Measurements from ENCODE around the gene COX6A2. TPM values are rescaled to one million over a fixed set of nuclear protein-coding genes. Genes with fewer than 3 reads are reported as not detected.

Gene COX6A2
- polyA plus RNA-seq, 2 of the 4 experiments (the other 2 are of a cell fraction), result not detected

DNA sequence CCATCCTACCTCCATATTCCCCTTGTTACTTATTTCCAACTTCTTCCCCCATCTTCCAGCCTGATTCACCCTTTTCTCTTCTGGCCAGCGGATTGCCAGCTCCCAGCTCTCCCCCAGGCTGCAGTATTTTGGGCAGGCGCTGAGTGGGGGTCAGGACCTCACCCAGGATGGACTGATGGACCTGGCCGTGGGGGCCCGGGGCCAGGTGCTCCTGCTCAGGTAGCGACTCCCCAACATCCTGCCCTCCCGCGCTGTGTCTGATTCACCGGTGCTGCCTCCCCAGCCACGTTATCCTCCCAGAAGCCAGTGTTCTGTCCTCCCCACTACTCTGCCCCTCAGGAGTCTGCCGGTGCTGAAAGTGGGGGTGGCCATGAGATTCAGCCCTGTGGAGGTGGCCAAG lies 15.4 kb downstream of the COX6A2 start:
- H3K4me2 ChIP-seq, result no peak overlapping the region
- no peak for DNase-seq (ENCODE audit: low read depth in 1 of 2, low spot score in 1 of 2)
- no peak overlapping the region for H3K27ac ChIP-seq
- POLR2A ChIA-PET, result no interaction called here
- CTCF ChIA-PET, result interaction anchor here (1.6 kb wide), 1 partner anchor 13 kb away, joined by 4 read pairs; no protein-coding TSS in a partner anchor
- peaks cover 8% of the 10 kb centered on the region; the same call in 2 of the 3 replicates for H3K4me1 ChIP-seq
- H3K9me3 ChIP-seq, result no peaks in the 10 kb centered on the region
- H3K4me3 ChIP-seq, result no peak overlapping the region
- TF ChIP-seq, protein P1, sequence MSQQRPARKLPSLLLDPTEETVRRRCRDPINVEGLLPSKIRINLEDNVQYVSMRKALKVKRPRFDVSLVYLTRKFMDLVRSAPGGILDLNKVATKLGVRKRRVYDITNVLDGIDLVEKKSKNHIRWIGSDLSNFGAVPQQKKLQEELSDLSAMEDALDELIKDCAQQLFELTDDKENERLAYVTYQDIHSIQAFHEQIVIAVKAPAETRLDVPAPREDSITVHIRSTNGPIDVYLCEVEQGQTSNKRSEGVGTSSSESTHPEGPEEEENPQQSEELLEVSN (IDR thresholded peaks at IDR 0.05; ENCODE audit: borderline replicate concordance, low read depth), result no peak
- TF ChIP-seq BHLHE40 (IDR thresholded peaks at IDR 0.05; ENCODE audit: low read depth, low read length), result no peak
- TF ChIP-seq KDM5A (IDR thresholded peaks at IDR 0.05), result no peak
- no peak for TF ChIP-seq CBX8 (IDR thresholded peaks at IDR 0.05)
- TF ChIP-seq HDAC2 (IDR thresholded peaks at IDR 0.05), result no peak
- no peak for TF ChIP-seq RARB (CRISPR knock-in tag; IDR thresholded peaks at IDR 0.05)
- no peak for TF ChIP-seq POLR2A (IDR thresholded peaks at IDR 0.05; ENCODE audit: low read length)
- TF ChIP-seq HOXB5 (CRISPR knock-in tag; IDR thresholded peaks at IDR 0.05), result no peak
- TF ChIP-seq, protein P2, sequence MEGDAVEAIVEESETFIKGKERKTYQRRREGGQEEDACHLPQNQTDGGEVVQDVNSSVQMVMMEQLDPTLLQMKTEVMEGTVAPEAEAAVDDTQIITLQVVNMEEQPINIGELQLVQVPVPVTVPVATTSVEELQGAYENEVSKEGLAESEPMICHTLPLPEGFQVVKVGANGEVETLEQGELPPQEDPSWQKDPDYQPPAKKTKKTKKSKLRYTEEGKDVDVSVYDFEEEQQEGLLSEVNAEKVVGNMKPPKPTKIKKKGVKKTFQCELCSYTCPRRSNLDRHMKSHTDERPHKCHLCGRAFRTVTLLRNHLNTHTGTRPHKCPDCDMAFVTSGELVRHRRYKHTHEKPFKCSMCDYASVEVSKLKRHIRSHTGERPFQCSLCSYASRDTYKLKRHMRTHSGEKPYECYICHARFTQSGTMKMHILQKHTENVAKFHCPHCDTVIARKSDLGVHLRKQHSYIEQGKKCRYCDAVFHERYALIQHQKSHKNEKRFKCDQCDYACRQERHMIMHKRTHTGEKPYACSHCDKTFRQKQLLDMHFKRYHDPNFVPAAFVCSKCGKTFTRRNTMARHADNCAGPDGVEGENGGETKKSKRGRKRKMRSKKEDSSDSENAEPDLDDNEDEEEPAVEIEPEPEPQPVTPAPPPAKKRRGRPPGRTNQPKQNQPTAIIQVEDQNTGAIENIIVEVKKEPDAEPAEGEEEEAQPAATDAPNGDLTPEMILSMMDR (IDR thresholded peaks at IDR 0.05), result no peak
- no peak for TF ChIP-seq EHF (CRISPR knock-in tag; IDR thresholded peaks at IDR 0.05)
- no peak for TF ChIP-seq NPAS2 (CRISPR knock-in tag; IDR thresholded peaks at IDR 0.05; ENCODE audit: borderline replicate concordance)
- TF ChIP-seq HOXB13 (CRISPR knock-in tag; IDR thresholded peaks at IDR 0.05; ENCODE audit: low read depth), result no peak
- TF ChIP-seq JUN (IDR thresholded peaks at IDR 0.05), result no peak
- TF ChIP-seq, protein P3, sequence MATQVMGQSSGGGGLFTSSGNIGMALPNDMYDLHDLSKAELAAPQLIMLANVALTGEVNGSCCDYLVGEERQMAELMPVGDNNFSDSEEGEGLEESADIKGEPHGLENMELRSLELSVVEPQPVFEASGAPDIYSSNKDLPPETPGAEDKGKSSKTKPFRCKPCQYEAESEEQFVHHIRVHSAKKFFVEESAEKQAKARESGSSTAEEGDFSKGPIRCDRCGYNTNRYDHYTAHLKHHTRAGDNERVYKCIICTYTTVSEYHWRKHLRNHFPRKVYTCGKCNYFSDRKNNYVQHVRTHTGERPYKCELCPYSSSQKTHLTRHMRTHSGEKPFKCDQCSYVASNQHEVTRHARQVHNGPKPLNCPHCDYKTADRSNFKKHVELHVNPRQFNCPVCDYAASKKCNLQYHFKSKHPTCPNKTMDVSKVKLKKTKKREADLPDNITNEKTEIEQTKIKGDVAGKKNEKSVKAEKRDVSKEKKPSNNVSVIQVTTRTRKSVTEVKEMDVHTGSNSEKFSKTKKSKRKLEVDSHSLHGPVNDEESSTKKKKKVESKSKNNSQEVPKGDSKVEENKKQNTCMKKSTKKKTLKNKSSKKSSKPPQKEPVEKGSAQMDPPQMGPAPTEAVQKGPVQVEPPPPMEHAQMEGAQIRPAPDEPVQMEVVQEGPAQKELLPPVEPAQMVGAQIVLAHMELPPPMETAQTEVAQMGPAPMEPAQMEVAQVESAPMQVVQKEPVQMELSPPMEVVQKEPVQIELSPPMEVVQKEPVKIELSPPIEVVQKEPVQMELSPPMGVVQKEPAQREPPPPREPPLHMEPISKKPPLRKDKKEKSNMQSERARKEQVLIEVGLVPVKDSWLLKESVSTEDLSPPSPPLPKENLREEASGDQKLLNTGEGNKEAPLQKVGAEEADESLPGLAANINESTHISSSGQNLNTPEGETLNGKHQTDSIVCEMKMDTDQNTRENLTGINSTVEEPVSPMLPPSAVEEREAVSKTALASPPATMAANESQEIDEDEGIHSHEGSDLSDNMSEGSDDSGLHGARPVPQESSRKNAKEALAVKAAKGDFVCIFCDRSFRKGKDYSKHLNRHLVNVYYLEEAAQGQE (IDR thresholded peaks at IDR 0.05), result no peak
- TF ChIP-seq, protein P4, sequence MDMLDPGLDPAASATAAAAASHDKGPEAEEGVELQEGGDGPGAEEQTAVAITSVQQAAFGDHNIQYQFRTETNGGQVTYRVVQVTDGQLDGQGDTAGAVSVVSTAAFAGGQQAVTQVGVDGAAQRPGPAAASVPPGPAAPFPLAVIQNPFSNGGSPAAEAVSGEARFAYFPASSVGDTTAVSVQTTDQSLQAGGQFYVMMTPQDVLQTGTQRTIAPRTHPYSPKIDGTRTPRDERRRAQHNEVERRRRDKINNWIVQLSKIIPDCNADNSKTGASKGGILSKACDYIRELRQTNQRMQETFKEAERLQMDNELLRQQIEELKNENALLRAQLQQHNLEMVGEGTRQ (IDR thresholded peaks at IDR 0.05), result no peak
- no peak for TF ChIP-seq CHD4 (IDR thresholded peaks at IDR 0.05; ENCODE audit: borderline replicate concordance)
- TF ChIP-seq RFX5 (IDR thresholded peaks at IDR 0.05), result no peak
- TF ChIP-seq POLR2AphosphoS2 (conservative IDR thresholded peaks at IDR 0.05; ENCODE audit: low read length), result no peak
- TF ChIP-seq EHMT2 (IDR thresholded peaks at IDR 0.05; ENCODE audit: low read depth), result no peak
- WGBS (ENCODE audit: missing lambda C conversion rate), result 47% methylated on average over 10 of the region's 10 CpGs
- FAIRE-seq, result no peak
- ATAC-seq, result no peak

DNA sequence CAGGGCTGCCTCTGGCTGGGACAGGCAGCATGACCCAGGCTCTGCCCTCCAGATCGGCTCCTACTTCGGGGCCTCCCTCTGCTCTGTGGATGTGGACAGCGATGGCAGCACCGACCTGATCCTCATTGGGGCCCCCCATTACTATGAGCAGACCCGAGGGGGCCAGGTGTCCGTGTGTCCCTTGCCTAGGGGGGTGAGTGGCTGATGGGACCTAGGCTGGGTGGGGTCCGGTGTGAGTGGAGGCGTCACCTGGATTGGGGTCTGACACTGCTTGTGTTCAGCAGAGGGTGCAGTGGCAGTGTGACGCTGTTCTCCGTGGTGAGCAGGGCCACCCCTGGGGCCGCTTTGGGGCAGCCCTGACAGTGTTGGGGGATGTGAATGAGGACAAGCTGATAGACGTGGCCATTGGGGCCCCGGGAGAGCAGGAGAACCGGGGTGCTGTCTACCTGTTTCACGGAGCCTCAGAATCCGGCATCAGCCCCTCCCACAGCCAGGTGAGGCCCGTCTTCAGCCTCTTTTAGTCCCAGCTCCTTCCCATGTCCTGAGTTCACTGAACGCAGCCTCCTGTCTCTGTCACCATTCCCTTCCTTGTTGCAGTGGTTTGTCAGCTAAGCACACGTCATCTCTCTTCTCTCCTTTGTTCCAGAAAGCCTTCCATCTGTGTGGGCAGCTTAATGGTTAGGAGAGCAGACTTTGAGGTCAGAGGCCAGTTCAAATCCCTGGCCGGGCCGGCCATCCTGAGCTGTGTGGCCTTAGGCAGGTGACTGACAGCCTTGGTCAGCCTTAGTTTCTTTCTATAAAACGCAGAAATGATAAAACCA lies 16.9 kb downstream of the COX6A2 start:
- H3K27ac ChIP-seq, result no peak overlapping the region
- FAIRE-seq, result no peak
- CTCF ChIA-PET, result interaction anchor here (1.1 to 1.2 kb wide), 2 partner anchors 10 to 269 kb away, joined by 3 to 6 read pairs; no protein-coding TSS in a partner anchor

More for the DNA sequence above, 16.9 kb downstream of the COX6A2 start:
- 61% methylated on average over 21 of the region's 22 CpGs for WGBS (ENCODE audit: missing lambda C conversion rate)
- ATAC-seq (no peak), DNase-seq (ENCODE audit: low read depth in 1 of 2, low spot score in 1 of 2) (no peak)
- H3K4me2 ChIP-seq, result no peak overlapping the region
- POLR2A ChIA-PET, result no interaction called here
- H3K4me1 ChIP-seq, result peaks cover 8% of the 10 kb centered on the region; the same call in 2 of the 3 replicates
- H3K9me3 ChIP-seq, result no peaks in the 10 kb centered on the region
- TF ChIP-seq, protein P5, sequence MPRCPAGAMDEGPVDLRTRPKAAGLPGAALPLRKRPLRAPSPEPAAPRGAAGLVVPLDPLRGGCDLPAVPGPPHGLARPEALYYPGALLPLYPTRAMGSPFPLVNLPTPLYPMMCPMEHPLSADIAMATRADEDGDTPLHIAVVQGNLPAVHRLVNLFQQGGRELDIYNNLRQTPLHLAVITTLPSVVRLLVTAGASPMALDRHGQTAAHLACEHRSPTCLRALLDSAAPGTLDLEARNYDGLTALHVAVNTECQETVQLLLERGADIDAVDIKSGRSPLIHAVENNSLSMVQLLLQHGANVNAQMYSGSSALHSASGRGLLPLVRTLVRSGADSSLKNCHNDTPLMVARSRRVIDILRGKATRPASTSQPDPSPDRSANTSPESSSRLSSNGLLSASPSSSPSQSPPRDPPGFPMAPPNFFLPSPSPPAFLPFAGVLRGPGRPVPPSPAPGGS (IDR thresholded peaks at IDR 0.05), result no peak
- TF ChIP-seq ZFP36 (IDR thresholded peaks at IDR 0.05; ENCODE audit: borderline replicate concordance, partially characterized antibody) (no peak), EP300 (IDR thresholded peaks at IDR 0.05) (no peak), POLR2A (IDR thresholded peaks at IDR 0.05; ENCODE audit: low read length) (no peak), TP53 (CRISPR knock-in tag; IDR thresholded peaks at IDR 0.05) (no peak), HEYL (CRISPR knock-in tag; IDR thresholded peaks at IDR 0.05) (no peak), KDM1A (IDR thresholded peaks at IDR 0.05; ENCODE audit: low read depth) (no peak), JUN (IDR thresholded peaks at IDR 0.05) (no peak), ESRRA (IDR thresholded peaks at IDR 0.05; ENCODE audit: borderline replicate concordance, low read length) (no peak), FOSL2 (IDR thresholded peaks at IDR 0.05) (no peak), FOSL2 (CRISPR knock-in tag; IDR thresholded peaks at IDR 0.05) (no peak), EHF (CRISPR knock-in tag; IDR thresholded peaks at IDR 0.05) (no peak), RFX5 (IDR thresholded peaks at IDR 0.05) (no peak), SREBF2 (IDR thresholded peaks at IDR 0.05) (no peak), RCOR1 (IDR thresholded peaks at IDR 0.05; ENCODE audit: low read depth, low read length) (no peak)
- H3K4me3 ChIP-seq, result no peak overlapping the region
